Ramos (cell line): ENCODE results near the gene HOXA1.

Source experiments
- in situ Hi-C: fragments of 300-500 bp; cut with MboI; formaldehyde crosslinking; loops from one replicate; pipeline ENCODE4 v1.14.3; 2022; ENCODE audit warnings: low sequenced_read_pairs; ENCODE audit not compliant: unreplicated experiment

HOXA1 gene

GRCh38 chr7:27107391-27108381 is 11.9 kb upstream of the HOXA1 start:
- in situ Hi-C loops, result no loop called here

GRCh38 chr7:27106901-27107240 is 11.1 kb upstream of the HOXA1 start:
- in situ Hi-C loops, result no loop called here

- in situ Hi-C loops, result no loop called here
Observed at GRCh38 chr7:27106181-27106900, 10.5 kb upstream of the HOXA1 start.

GRCh38 chr7:27105301-27106031 is 9.7 kb upstream of the HOXA1 start:
- in situ Hi-C loops, result no loop called here

- in situ Hi-C loops, result no loop called here
Observed at GRCh38 chr7:27104341-27105058, 8.7 kb upstream of the HOXA1 start.

GRCh38 chr7:27103489-27104226 is 7.9 kb upstream of the HOXA1 start:
- in situ Hi-C loops, result no loop called here

- in situ Hi-C loops, result no loop called here
Observed at GRCh38 chr7:27102581-27103442, 7.0 kb upstream of the HOXA1 start, which contains the start of gene HOXA2. Gene HOXA2 (minus strand): TSS chr7:27102683. CDS start chr7:27102500, 183 bp downstream.

GRCh38 chr7:27101957-27102580 is 6.3 kb upstream of the HOXA1 start:
- in situ Hi-C loops, result no loop called here

- in situ Hi-C loops, result no loop called here
Observed at GRCh38 chr7:27101171-27101956, 5.6 kb upstream of the HOXA1 start.

GRCh38 chr7:27100694-27101170 is 4.9 kb upstream of the HOXA1 start:
- in situ Hi-C loops, result no loop called here

GRCh38 chr7:27099453-27100370 is 3.9 kb upstream of the HOXA1 start:
- in situ Hi-C loops, result no loop called here

GRCh38 chr7:27098578-27099451 is 3.0 kb upstream of the HOXA1 start:
- in situ Hi-C loops, result no loop called here

- in situ Hi-C loops, result no loop called here
Observed at GRCh38 chr7:27097686-27098577, 2.1 kb upstream of the HOXA1 start.
